ENCODE data around the gene KCNK4.
"Not testable (repeated sequence)": the region's sequence is repeated elsewhere in the genome, so short reads cannot be mapped to it uniquely, and the experiment has no call there.

The KCNK4 gene

GRCh38 chr11:64313491-64314145 lies 22.5 kb downstream of the KCNK4 start:
- no peak for DNase-seq

- DNase-seq, result no peak
Measured at GRCh38 chr11:64314146-64314804, 23.2 kb downstream of the KCNK4 start.

GRCh38 chr11:64314805-64315561 lies 23.9 kb downstream of the KCNK4 start:
- no peak for DNase-seq

GRCh38 chr11:64315667-64316526 lies 24.8 kb downstream of the KCNK4 start:
- DNase-seq, result not testable (repeated sequence)

GRCh38 chr11:64316672-64317324 lies 25.7 kb downstream of the KCNK4 start:
- no peak for DNase-seq

GRCh38 chr11:64317325-64317960 lies 26.3 kb downstream of the KCNK4 start, which contains the start of gene TRMT112:
TSS of gene TRMT112 (minus strand) at chr11:64317559. CDS start at chr11:64317526, 33 bp downstream.
- peak; percentile 97 for DNase-seq

- DNase-seq, result peak; percentile 98
Measured at GRCh38 chr11:64317961-64318765, 27.1 kb downstream of the KCNK4 start, which contains the start of gene PRDX5. TSS of gene PRDX5 (plus strand) at chr11:64318121. CDS start at chr11:64318216, 95 bp downstream.

- DNase-seq, result peak; percentile 31
Measured at GRCh38 chr11:64318766-64319761, 28.0 kb downstream of the KCNK4 start.

GRCh38 chr11:64320556-64320955 lies 29.5 kb downstream of the KCNK4 start:
- DNase-seq, result no peak

GRCh38 chr11:64321026-64321425 lies 29.9 kb downstream of the KCNK4 start:
- DNase-seq, result no peak

GRCh38 chr11:64321533-64321932 lies 30.4 kb downstream of the KCNK4 start:
- no peak for DNase-seq

- no peak for DNase-seq
Measured at GRCh38 chr11:64322925-64323260, 31.8 kb downstream of the KCNK4 start.

- DNase-seq, result no peak
Measured at GRCh38 chr11:64323373-64323772, 32.3 kb downstream of the KCNK4 start.

GRCh38 chr11:64323984-64324383 lies 32.9 kb downstream of the KCNK4 start:
- not testable (repeated sequence) for DNase-seq

GRCh38 chr11:64324692-64325469 lies 33.8 kb downstream of the KCNK4 start:
- no peak for DNase-seq

- DNase-seq, result no peak
Measured at GRCh38 chr11:64327375-64327774, 36.3 kb downstream of the KCNK4 start.

GRCh38 chr11:64327993-64328392 lies 36.9 kb downstream of the KCNK4 start:
- DNase-seq, result no peak

- no peak for DNase-seq
Measured at GRCh38 chr11:64330888-64331287, 39.8 kb downstream of the KCNK4 start.

Measured in inflammatory macrophage treated with lipopolysaccharide for 4 hours (primary cell).